ENCODE measurements around the gene PAN3.

The PAN3 gene

GRCh38 chr13:28336193-28336657 is 197.9 kb downstream of the PAN3 start:
- no peak for DNase-seq

DNA sequence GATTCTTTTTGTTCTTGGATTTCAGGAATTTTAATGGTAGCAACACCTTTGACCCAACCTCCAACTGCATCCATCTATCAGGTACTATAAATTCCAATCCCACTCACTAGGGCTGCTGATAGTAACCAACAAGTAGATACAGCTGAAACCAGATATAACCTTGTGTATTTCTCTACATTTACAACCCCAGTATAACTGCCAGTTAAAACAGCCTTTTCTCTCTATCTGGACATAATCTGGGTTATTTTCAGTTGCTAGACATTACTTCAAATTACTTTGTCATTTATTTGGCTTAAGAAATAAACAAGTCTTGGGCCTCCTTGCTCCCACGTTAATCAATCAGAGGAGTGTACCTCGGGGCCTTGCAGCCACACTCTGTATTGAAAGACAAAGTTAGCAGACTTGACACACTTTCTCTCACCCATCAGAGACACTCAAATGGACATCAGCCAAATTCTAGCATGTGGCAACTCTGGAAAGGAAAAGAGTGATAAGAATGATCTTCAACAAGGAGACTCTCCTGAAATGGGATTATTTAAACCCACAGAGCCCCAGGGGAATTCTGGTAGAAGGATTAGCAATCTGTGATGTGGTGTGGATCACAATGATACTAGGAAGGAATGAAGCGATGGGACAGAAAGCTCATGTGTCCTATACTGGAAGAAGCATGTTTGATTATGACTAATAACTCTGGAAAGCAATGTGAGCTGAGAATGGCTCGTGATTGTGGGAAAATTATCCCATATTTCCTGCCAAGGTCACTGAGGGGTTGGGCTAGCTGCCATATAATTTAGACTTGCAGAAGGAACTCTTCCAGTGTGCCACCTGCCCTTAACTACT is 199.0 kb downstream of the PAN3 start:
- no peak for DNase-seq

DNA sequence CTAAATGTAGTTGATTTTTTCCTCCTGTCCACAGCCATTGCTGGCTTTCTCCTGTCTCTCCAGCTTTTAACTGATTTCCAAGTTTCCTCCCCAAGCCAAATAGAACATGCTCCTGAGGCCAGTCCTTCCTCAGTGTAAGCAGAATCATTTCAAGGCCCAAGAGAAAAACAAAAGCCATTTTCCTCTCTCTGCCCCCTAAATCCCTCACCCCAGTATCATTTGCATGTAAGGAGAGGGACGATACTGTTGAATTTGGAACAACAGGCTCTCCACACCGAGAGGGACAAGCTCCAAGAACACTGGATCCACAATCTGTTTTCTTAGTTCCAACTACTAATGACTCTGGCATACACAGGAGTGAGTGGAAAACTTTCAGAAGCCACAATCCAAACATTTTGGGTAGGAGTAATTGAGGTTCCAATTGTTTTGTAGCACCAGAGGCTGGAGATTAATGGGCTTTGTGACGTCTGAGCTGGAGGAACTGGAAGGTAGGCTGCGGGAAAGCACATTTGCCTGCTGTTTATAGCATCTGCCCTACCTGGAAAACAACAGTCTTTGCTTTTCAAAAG is 199.7 kb downstream of the PAN3 start:
- no peak for DNase-seq

DNA sequence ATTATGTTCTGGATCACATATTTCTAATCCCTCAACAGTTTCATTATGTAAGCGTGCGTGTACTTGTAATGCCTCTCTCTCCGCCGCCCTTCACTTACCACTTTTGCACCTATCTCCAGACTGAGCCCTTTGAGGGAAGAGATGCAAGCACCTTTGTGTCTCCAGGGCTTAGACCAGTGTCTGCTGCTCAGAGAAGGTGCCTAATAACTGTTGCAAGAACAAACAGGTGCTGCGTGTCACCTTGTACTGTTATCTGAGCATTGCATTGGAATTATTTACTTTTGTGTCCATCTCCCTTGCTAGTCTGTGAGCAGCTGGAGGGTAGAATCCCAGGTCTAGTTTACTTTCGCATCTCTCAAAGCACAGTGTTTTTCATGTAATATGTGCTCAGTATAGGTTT is 200.4 kb downstream of the PAN3 start:
- no peak for DNase-seq

DNA sequence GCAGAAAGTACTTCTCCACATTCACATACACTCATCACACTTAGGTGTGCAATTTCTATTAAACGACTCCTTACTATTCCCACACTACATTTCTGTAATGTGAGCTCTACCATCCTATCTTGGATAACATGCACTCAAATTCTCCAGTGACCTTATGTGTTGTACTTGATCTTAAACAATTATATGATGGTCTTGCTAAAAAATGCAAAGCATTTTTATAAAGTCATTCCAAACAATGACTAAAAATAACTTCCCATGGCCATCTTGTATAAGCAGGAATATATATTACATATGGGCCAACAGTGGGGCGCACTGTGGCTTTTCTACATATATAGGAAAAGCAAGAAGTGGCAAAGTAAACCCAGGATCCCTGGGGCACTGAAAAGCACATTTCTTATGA is 201.1 kb downstream of the PAN3 start:
- no peak for DNase-seq

- no peak for DNase-seq
Measured at GRCh38 chr13:28340272-28340793, 202.0 kb downstream of the PAN3 start.

DNA sequence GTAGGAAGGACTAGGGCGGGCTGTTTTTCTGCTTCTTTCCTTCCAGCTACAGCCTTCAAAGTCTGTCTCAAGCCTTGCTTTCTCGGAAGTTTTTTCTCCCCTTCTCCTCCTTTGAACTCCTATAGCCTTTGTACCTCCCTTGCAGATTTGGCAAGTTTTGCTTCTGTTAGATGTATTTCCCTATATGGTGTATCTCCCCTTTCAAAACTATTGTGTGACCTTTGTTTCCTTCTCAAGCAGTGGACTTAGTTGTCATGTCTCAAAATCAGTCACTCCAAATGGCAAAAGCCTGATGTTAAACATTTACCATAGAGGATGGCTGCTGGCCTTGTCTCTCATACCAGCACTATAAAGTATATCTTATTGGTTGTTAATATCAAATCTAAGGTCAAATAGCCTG is 203.9 kb downstream of the PAN3 start:
- no peak for DNase-seq

GRCh38 chr13:28344163-28344562 is 205.8 kb downstream of the PAN3 start:
- DNase-seq = no peak
